Esophagus squamous epithelium (tissue), 5 donors: ENCODE data around the gene LHX4. TPM values are rescaled to one million over a fixed set of nuclear protein-coding genes. Genes with fewer than 3 reads are reported as not detected.
"Not testable (repeated sequence)": the region's sequence is repeated elsewhere in the genome, so short reads cannot be mapped to it uniquely, and the experiment has no call there.

ENCODE experiments used
- DNase-seq: peaks from one replicate; lab custom pipeline; 2025; lab: John Stamatoyannopoulos, UW
- H3K27ac ChIP-seq, 4 donors: fragments of 200-600 bp; sonication (generic); one replicate each; pipeline ENCODE4 v1.5.1; 2016 to 2019; ENCODE audit warnings: mild to moderate bottlenecking in 1 of 4
- H3K27me3 ChIP-seq, 4 donors: fragments of 200-600 bp; sonication (generic); 1 replicate in 3 of 4; 2 replicates in 1 of 4; pipeline versions ENCODE4 v1.5.1 to v1.6.0; 2017 to 2021; ENCODE audit warnings: antibody characterized with exemption in 1 of 4
- H3K36me3 ChIP-seq, 3 donors: fragments of 200-600 bp; sonication (generic); one replicate each; pipeline ENCODE4 v1.5.1; 2016 to 2019
- H3K4me1 ChIP-seq, 3 donors: fragments of 200-600 bp; sonication (generic); one replicate each; pipeline ENCODE4 v1.5.1; 2017 to 2019
- H3K4me3 ChIP-seq, 4 donors: fragments of 200-600 bp; sonication (generic); 1 replicate in 3 of 4; 2 replicates in 1 of 4; pipeline ENCODE4 v1.5.1; 2016 to 2019; ENCODE audit warnings: mild to moderate bottlenecking in 2 of 4, moderate library complexity in 1 of 4
- H3K9me3 ChIP-seq, 3 donors: fragments of 200-600 bp; sonication (generic); one replicate each; pipeline ENCODE4 v1.5.1; 2016 to 2019
- CTCF ChIP-seq, 6 experiments: fragments of 450-650 bp in 4 of 6; fragments of 200-600 bp in 2 of 6; sonication (generic) in 2 of 6; IDR thresholded peaks; one replicate each; pipeline ENCODE4 v1.5.1; 2016 to 2019; ENCODE audit warnings: antibody characterized with exemption in 6 of 6, mild to moderate bottlenecking in 4 of 6, moderate library complexity in 4 of 6
- POLR2A ChIP-seq, 4 donors: fragments of 450-650 bp; IDR thresholded peaks; one replicate each; pipeline ENCODE4 v1.6.1; 2017; ENCODE audit warnings: antibody characterized with exemption in 4 of 4, mild to moderate bottlenecking in 4 of 4, moderate library complexity in 3 of 4
- WGBS, 2 donors: methylation state at CpG; one replicate each; pipeline ENCODE4 v1.1.5; 2018; 5-methylcytosine and 5-hydroxymethylcytosine counted together
- intact Hi-C: fragments of 100-400 bp; cut with DNase I; formaldehyde crosslinking; loops from one replicate; pipeline ENCODE4 v1.15.0; 2022
- total RNA-seq, 4 donors: library from RNA; depleted of rRNA; stranded (reverse); fragments of >200 nt; gene quantifications; one replicate each; pipeline ENCODE4 v1.1.0, GENCODE V29; 2016
- donor health status: DM: yes; HTN: yes; CAD: no.

The LHX4 gene
- total RNA-seq, 4 donors from 2014 or later = 0.18 to 0.38 TPM; not detected in 2

GRCh38 chr1:180197231-180197630 is 32.8 kb upstream of the LHX4 start:
- H3K36me3 ChIP-seq = peaks cover 8 to 72% (median 11%) of the 10 kb centered on the region in 3 donors
- WGBS, 2 donors = 60% methylated on average over 1 of the region's 5 CpGs; no CpG with 5 or more reads in 1 of the 2 donors
- no peaks in the 10 kb centered on the region for H3K9me3 ChIP-seq
- H3K27me3 ChIP-seq = no peaks in the 10 kb centered on the region
- no peak for DNase-seq
- H3K4me1 ChIP-seq = peaks cover 0 to 20% (median 0%) of the 10 kb centered on the region in 3 donors
- intact Hi-C loops = no loop called here
- no peak overlapping the region for H3K4me3 ChIP-seq
- H3K27ac ChIP-seq = no peak overlapping the region
- TF ChIP-seq POLR2A (IDR thresholded peaks at IDR 0.05) (no peak), CTCF (IDR thresholded peaks at IDR 0.05) (no peak)

GRCh38 chr1:180198196-180198595 is 31.9 kb upstream of the LHX4 start:
- DNase-seq = no peak
- WGBS, 2 donors = 60% methylated on average over 1 of the region's 4 CpGs; no CpG with 5 or more reads in 1 of the 2 donors
- H3K36me3 ChIP-seq = peaks cover 8 to 62% (median 11%) of the 10 kb centered on the region in 3 donors

GRCh38 chr1:180198611-180199010 is 31.5 kb upstream of the LHX4 start:
- WGBS, 2 donors = 84% methylated on average over 5 of the region's 5 CpGs; no CpG with 5 or more reads in 1 of the 2 donors
- no peaks in the 10 kb centered on the region for H3K27me3 ChIP-seq
- peaks cover 8 to 58% (median 11%) of the 10 kb centered on the region in 3 donors for H3K36me3 ChIP-seq

More at GRCh38 chr1:180198196-180198595, 31.9 kb upstream of the LHX4 start:
- Histone ChIP-seq H3K9me3 (no peaks in the 10 kb centered on the region), H3K4me3 (no peak overlapping the region), H3K27ac (no peak overlapping the region), H3K27me3 (no peaks in the 10 kb centered on the region), H3K4me1 (peaks cover 0 to 20% (median 0%) of the 10 kb centered on the region in 3 donors)
- TF ChIP-seq POLR2A (IDR thresholded peaks at IDR 0.05) (no peak), CTCF (IDR thresholded peaks at IDR 0.05) (no peak)
- intact Hi-C loops = no loop called here

GRCh38 chr1:180199018-180199417 is 31.0 kb upstream of the LHX4 start:
- Histone ChIP-seq H3K4me1 (peaks cover 0 to 20% (median 0%) of the 10 kb centered on the region in 3 donors), H3K4me3 (no peak overlapping the region), H3K36me3 (peaks cover 8 to 54% (median 9%) of the 10 kb centered on the region in 3 donors), H3K27ac (no peak overlapping the region), H3K27me3 (no peaks in the 10 kb centered on the region), H3K9me3 (no peaks in the 10 kb centered on the region)
- TF ChIP-seq CTCF (IDR thresholded peaks at IDR 0.05) (no peak), POLR2A (IDR thresholded peaks at IDR 0.05) (no peak)
- WGBS, 2 donors = 94% methylated on average over 3 of the region's 12 CpGs; no CpG with 5 or more reads in 1 of the 2 donors
- intact Hi-C loops = no loop called here
- DNase-seq = no peak

More at GRCh38 chr1:180198611-180199010, 31.5 kb upstream of the LHX4 start:
- TF ChIP-seq CTCF (IDR thresholded peaks at IDR 0.05) (no peak), POLR2A (IDR thresholded peaks at IDR 0.05) (no peak)
- Histone ChIP-seq H3K27ac (no peak overlapping the region), H3K4me3 (no peak overlapping the region), H3K9me3 (no peaks in the 10 kb centered on the region), H3K4me1 (peaks cover 0 to 20% (median 0%) of the 10 kb centered on the region in 3 donors)
- intact Hi-C loops = no loop called here
- DNase-seq = no peak

GRCh38 chr1:180201451-180202200 is 28.4 kb upstream of the LHX4 start:
- no peaks in the 10 kb centered on the region for H3K27me3 ChIP-seq
- 86 to 92% methylated on average over 1 to 3 of the region's 7 CpGs for WGBS, 2 donors
- no peak overlapping the region for H3K27ac ChIP-seq
- peaks cover 0 to 20% (median 0%) of the 10 kb centered on the region in 3 donors for H3K4me1 ChIP-seq
- intact Hi-C loops = no loop called here
- no peak overlapping the region for H3K4me3 ChIP-seq
- TF ChIP-seq CTCF (IDR thresholded peaks at IDR 0.05) (no peak), POLR2A (IDR thresholded peaks at IDR 0.05) (no peak)
- H3K9me3 ChIP-seq = no peaks in the 10 kb centered on the region
- DNase-seq = no peak
- peaks cover 0 to 28% (median 0%) of the 10 kb centered on the region in 3 donors for H3K36me3 ChIP-seq

GRCh38 chr1:180202588-180202987 is 27.5 kb upstream of the LHX4 start:
- DNase-seq, H3K27me3 ChIP-seq, H3K4me3 ChIP-seq, H3K27ac ChIP-seq, intact Hi-C loops, H3K9me3 ChIP-seq: not testable (repeated sequence)
- peaks cover 0 to 12% (median 0%) of the 10 kb centered on the region in 3 donors for H3K4me1 ChIP-seq
- WGBS, 2 donors = 63 to 86% methylated on average over 5 of the region's 5 CpGs
- peaks cover 0 to 18% (median 0%) of the 10 kb centered on the region in 3 donors for H3K36me3 ChIP-seq
